OCI-LY7 (cell line): ENCODE results near the gene SNAP47. TPM values are rescaled to one million over a fixed set of nuclear protein-coding genes. Genes with fewer than 3 reads are reported as not detected.

Experiments
- BruUV-seq: library from RNA; stranded (reverse); fragments of 400-500 nt; replicated peaks from 2 replicates; lab custom pipeline; 2021; lab: Mats Ljungman, UMichigan
- CTCF ChIA-PET: fragments of 300-600 bp; sonication (Branson Sonifier 250); formaldehyde crosslinking; loops from one replicate; lab custom pipeline; 2022; ENCODE audit warnings: antibody characterized with exemption; ENCODE audit not compliant: unreplicated experiment; lab: Charles Lee
- POLR2A ChIA-PET: fragments of 300-600 bp; sonication (Branson Sonifier 250); formaldehyde crosslinking; loops from one replicate; lab custom pipeline; 2022; ENCODE audit warnings: antibody characterized with exemption; lab: Charles Lee
- DNase-seq: peaks from one replicate; pipeline ENCODE4 v3.0.0-alpha.2; 2015; ENCODE audit warnings: low spot score
- H2AFZ ChIP-seq: fragments of 200-600 bp; sonication (generic), shearing (Covaris generic); 2 replicates; pipeline ENCODE4 v1.6.1; 2014; ENCODE audit warnings: mild to moderate bottlenecking, antibody characterized with exemption, low read length, moderate library complexity
- H3K27ac ChIP-seq: fragments of 200-600 bp; sonication (generic); 2 replicates; pipeline ENCODE4 v1.5.1; 2014; ENCODE audit warnings: mixed run types, low read depth, mild to moderate bottlenecking, moderate library complexity, low read length, inconsistent platforms; ENCODE audit not compliant: poor library complexity, severe bottlenecking
- H3K36me3 ChIP-seq: fragments of 200-600 bp; sonication (generic); 2 replicates; pipeline ENCODE4 v1.6.1; 2014; ENCODE audit warnings: mild to moderate bottlenecking, antibody characterized with exemption, low read length, moderate library complexity, mixed read lengths; ENCODE audit not compliant: insufficient read depth
- H3K4me1 ChIP-seq: fragments of 200-600 bp; sonication (generic); 2 replicates; pipeline ENCODE4 v1.5.1; 2014; ENCODE audit warnings: mild to moderate bottlenecking, low read length; ENCODE audit not compliant: insufficient read depth, poor library complexity, severe bottlenecking
- H3K4me2 ChIP-seq: fragments of 200-600 bp; sonication (generic); 2 replicates; pipeline ENCODE4 v1.6.1; 2014; ENCODE audit warnings: mild to moderate bottlenecking, low read length
- H3K4me3 ChIP-seq: fragments of 200-600 bp; sonication (generic); 2 replicates; pipeline ENCODE4 v1.5.1; 2014; ENCODE audit warnings: mild to moderate bottlenecking, low read depth, low read length; ENCODE audit not compliant: poor library complexity, severe bottlenecking
- H3K79me2 ChIP-seq: fragments of 200-600 bp; sonication (generic); 2 replicates; pipeline ENCODE4 v1.6.1; 2016; ENCODE audit warnings: low read depth, mild to moderate bottlenecking, low read length, moderate library complexity, mixed read lengths; ENCODE audit not compliant: insufficient read depth
- H3K9me2 ChIP-seq: fragments of 200-600 bp; sonication (generic); 2 replicates; pipeline ENCODE4 v1.6.1; 2016; ENCODE audit warnings: mild to moderate bottlenecking, low read length, mixed read lengths; ENCODE audit not compliant: insufficient read depth
- H3K9me3 ChIP-seq: fragments of 200-600 bp; sonication (generic); 2 replicates; pipeline ENCODE4 v1.6.1; 2014; ENCODE audit warnings: mild to moderate bottlenecking, mixed run types, low read length, mixed read lengths
- H4K20me1 ChIP-seq: fragments of 200-600 bp; sonication (generic); 2 replicates; pipeline ENCODE4 v1.6.1; 2014; ENCODE audit warnings: mild to moderate bottlenecking, antibody characterized with exemption, low read length, moderate library complexity, mixed read lengths; ENCODE audit not compliant: insufficient read depth
- CTCF ChIP-seq: fragments of 200-600 bp; sonication (generic); conservative IDR thresholded peaks from 2 replicates; pipeline ENCODE4 v1.5.1; 2014; ENCODE audit warnings: mild to moderate bottlenecking, antibody characterized with exemption, low read length, moderate library complexity, mixed read lengths
- EZH2phosphoT487 ChIP-seq: fragments of 200-600 bp; sonication (generic); IDR thresholded peaks from 2 replicates; pipeline ENCODE4 v1.6.1; 2018; ENCODE audit warnings: low read depth, borderline replicate concordance, mild to moderate bottlenecking, mixed run types, antibody characterized with exemption, low read length, moderate library complexity, mixed read lengths
- intact Hi-C: fragments of 100-400 bp; cut with micrococcal nuclease; formaldehyde crosslinking; loops from one replicate; pipeline ENCODE4 v1.10.0; 2022; ENCODE audit not compliant: unreplicated experiment
- total RNA-seq, 2 experiments: library from RNA; depleted of rRNA in 1 of 2; stranded (reverse); fragments of >200 nt in 1 of 2; shearing (Covaris generic) in 1 of 2; gene quantifications; 2 replicates each; pipeline ENCODE4 v1.2.3, GENCODE V29; 2014 to 2022

SNAP47 gene
- total RNA-seq, 2 experiments from 2014 or later = 29.8 to 44.2 TPM

GRCh38 chr1:227728059-227728891 lies 7.0 kb upstream of the SNAP47 start:
- Histone ChIP-seq H3K4me2 (peak overlapping the region; percentile 80), H3K4me1 (peaks cover 31% of the 10 kb centered on the region), H2AFZ (no peak overlapping the region), H3K4me3 (peak overlapping the region; percentile 69), H3K9me2 (no peaks in the 10 kb centered on the region), H3K36me3 (peaks cover 23% of the 10 kb centered on the region), H3K79me2 (no peaks in the 10 kb centered on the region), H3K27ac (peak overlapping the region; percentile 10), H4K20me1 (no peaks in the 10 kb centered on the region), H3K9me3 (no peaks in the 10 kb centered on the region)
- BruUV-seq = no TSS peak
- ChIA-PET POLR2A (no interaction called here), CTCF (no interaction called here)
- intact Hi-C loops = loop anchor here (5.0 kb wide), 3 partner anchors 59 to 246 kb away; partner anchors contain the start of gene ZNF678
- DNase-seq = peak; percentile 79
- TF ChIP-seq CTCF (no peak), EZH2phosphoT487 (no peak)

- no peak for TF ChIP-seq CTCF
- TF ChIP-seq EZH2phosphoT487 = no peak
- H3K4me2 ChIP-seq = peak overlapping the region; percentile 80
- peak overlapping the region; percentile 69 for H3K4me3 ChIP-seq
- H4K20me1 ChIP-seq = peaks cover 4% of the 10 kb centered on the region; the same call in 1 of the 2 replicates
- POLR2A ChIA-PET = no interaction called here
- DNase-seq = no peak
- CTCF ChIA-PET = no interaction called here
- no peaks in the 10 kb centered on the region for H3K9me3 ChIP-seq
- no peak overlapping the region for H2AFZ ChIP-seq
- H3K4me1 ChIP-seq = peaks cover 35% of the 10 kb centered on the region
- intact Hi-C loops = loop anchor here (5.0 kb wide), 3 partner anchors 58 to 247 kb away; partner anchors contain the start of gene ZNF678
- peaks cover 24% of the 10 kb centered on the region for H3K36me3 ChIP-seq
- H3K79me2 ChIP-seq = peaks cover 2% of the 10 kb centered on the region
- no TSS peak for BruUV-seq
- no peaks in the 10 kb centered on the region for H3K9me2 ChIP-seq
- peak overlapping the region; percentile 10 for H3K27ac ChIP-seq
These were observed 6.4 kb upstream of the SNAP47 start for GRCh38 chr1:227728892-227729143.
